H9 (cell line): ENCODE results near the gene PDHB. TPM values are rescaled to one million over a fixed set of nuclear protein-coding genes. Genes with fewer than 3 reads are reported as not detected.
A peak's percentile ranks its signal among the peaks of the same experiment; 100 is the strongest.

ENCODE experiments used
- DNase-seq: peaks from one replicate; pipeline ENCODE4 v3.0.0-alpha.2; 2017
- H2AFZ ChIP-seq: one replicate; pipeline ENCODE4 v1.6.1; 2013; ENCODE audit warnings: mild to moderate bottlenecking, low read length, control low read depth, moderate library complexity
- H2AK5ac ChIP-seq: 2 replicates; pipeline ENCODE4 v1.6.1; 2013; ENCODE audit warnings: low read length, control low read depth, mixed read lengths; ENCODE audit not compliant: insufficient read length
- H2BK120ac ChIP-seq: one replicate; pipeline ENCODE4 v1.6.1; 2013; ENCODE audit warnings: low read depth, mild to moderate bottlenecking, low read length, control low read depth, inconsistent platforms; ENCODE audit not compliant: poor library complexity, severe bottlenecking
- H2BK12ac ChIP-seq: 2 replicates; pipeline ENCODE4 v1.6.1; 2013; ENCODE audit warnings: low read length, control low read depth, mixed read lengths, low read depth; ENCODE audit not compliant: insufficient read length
- H2BK15ac ChIP-seq: 2 replicates; pipeline ENCODE4 v1.6.1; 2013; ENCODE audit warnings: low read depth, low read length, control low read depth
- H2BK20ac ChIP-seq: one replicate; pipeline ENCODE4 v1.6.1; 2013; ENCODE audit warnings: low read depth, mild to moderate bottlenecking, low read length, control low read depth, inconsistent platforms; ENCODE audit not compliant: poor library complexity, severe bottlenecking
- H2BK5ac ChIP-seq: 2 replicates; pipeline ENCODE4 v1.6.1; 2013; ENCODE audit warnings: low read length, control low read depth, mixed read lengths; ENCODE audit not compliant: insufficient read length
- H3K14ac ChIP-seq: 2 replicates; pipeline ENCODE4 v1.6.1; 2013; ENCODE audit warnings: low read length, control low read depth; ENCODE audit not compliant: insufficient read depth
- H3K18ac ChIP-seq: 2 replicates; pipeline ENCODE4 v1.6.1; 2013; ENCODE audit warnings: low read depth, mild to moderate bottlenecking, mixed read lengths, low read length, control low read depth; ENCODE audit not compliant: insufficient read length
- H3K23ac ChIP-seq: 2 replicates; pipeline ENCODE4 v1.6.1; 2013; ENCODE audit warnings: low read length, control low read depth, mixed read lengths, low read depth; ENCODE audit not compliant: insufficient read length
- H3K23me2 ChIP-seq: 2 replicates; pipeline ENCODE4 v1.6.1; 2013; ENCODE audit warnings: low read depth, mild to moderate bottlenecking, mixed read lengths, low read length, control low read depth; ENCODE audit not compliant: insufficient read length, poor library complexity, severe bottlenecking
- H3K27ac ChIP-seq: 2 replicates; pipeline ENCODE4 v1.5.1; 2013; ENCODE audit warnings: low read length, control low read depth, mixed read lengths, low read depth; ENCODE audit not compliant: insufficient read length
- H3K27me3 ChIP-seq: 2 replicates; pipeline ENCODE4 v1.6.1; 2013; ENCODE audit warnings: low read length, control low read depth, inconsistent platforms; ENCODE audit not compliant: insufficient read depth
- H3K4ac ChIP-seq: 2 replicates; pipeline ENCODE4 v1.6.1; 2013; ENCODE audit warnings: low read depth, mild to moderate bottlenecking, control low read depth, inconsistent platforms, low read length, moderate library complexity
- H3K4me1 ChIP-seq: 2 replicates; pipeline ENCODE4 v1.6.1; 2013; ENCODE audit warnings: low read length, control low read depth, inconsistent platforms; ENCODE audit not compliant: insufficient read depth
- H3K4me2 ChIP-seq: 2 replicates; pipeline ENCODE4 v1.6.1; 2013; ENCODE audit warnings: low read length, control low read depth, mixed read lengths; ENCODE audit not compliant: insufficient read length, insufficient read depth
- H3K56ac ChIP-seq: 2 replicates; pipeline ENCODE4 v1.6.1; 2013; ENCODE audit warnings: low read depth, mild to moderate bottlenecking, mixed read lengths, low read length, control low read depth; ENCODE audit not compliant: insufficient read length
- H3K79me1 ChIP-seq: 2 replicates; pipeline ENCODE4 v1.6.1; 2013; ENCODE audit warnings: low read depth, mild to moderate bottlenecking, moderate library complexity, low read length, control low read depth, inconsistent platforms; ENCODE audit not compliant: insufficient read depth, poor library complexity, severe bottlenecking
- H3K79me2 ChIP-seq: 2 replicates; pipeline ENCODE4 v1.6.1; 2013; ENCODE audit warnings: low read length, control low read depth, inconsistent platforms; ENCODE audit not compliant: insufficient read depth
- H3K9ac ChIP-seq: 2 replicates; pipeline ENCODE4 v1.6.1; 2013; ENCODE audit warnings: low read length, control low read depth, mixed read lengths; ENCODE audit not compliant: insufficient read length; ENCODE audit errors: extremely low read depth
- H3K9me3 ChIP-seq: one replicate; pipeline ENCODE4 v1.6.1; 2013; ENCODE audit warnings: low read depth, low read length, inconsistent platforms; ENCODE audit not compliant: control insufficient read depth
- H3T11ph ChIP-seq: one replicate; pipeline ENCODE4 v1.6.1; 2013; ENCODE audit warnings: mild to moderate bottlenecking, low read length, control low read depth, inconsistent platforms
- H4K20me1 ChIP-seq: one replicate; pipeline ENCODE4 v1.6.1; 2013; ENCODE audit not compliant: control insufficient read depth, insufficient read length, insufficient read depth
- H4K5ac ChIP-seq: 2 replicates; pipeline ENCODE4 v1.6.1; 2013; ENCODE audit warnings: low read depth, mild to moderate bottlenecking, mixed read lengths, low read length, control low read depth; ENCODE audit not compliant: insufficient read length
- H4K8ac ChIP-seq: replicated peaks from 2 replicates; pipeline ENCODE4 v1.6.1; 2013; ENCODE audit warnings: low read length, control low read depth, mixed read lengths, low read depth; ENCODE audit not compliant: insufficient read length
- H4K91ac ChIP-seq: 2 replicates; pipeline ENCODE4 v1.6.1; 2013; ENCODE audit warnings: low read depth, mild to moderate bottlenecking, moderate library complexity, mixed read lengths, low read length, control low read depth; ENCODE audit not compliant: insufficient read length
- H3K27ac Mint-ChIP-seq, 3 experiments: 2 replicates in 2 of 3; 3 replicates in 1 of 3; pipeline ENCODE4 v1.8.0; 2020 to 2021; ENCODE audit warnings: mixed read lengths in 3 of 3, mild to moderate bottlenecking in 1 of 3, moderate library complexity in 1 of 3
- H3K27me3 Mint-ChIP-seq: 2 replicates; pipeline ENCODE4 v1.8.0; 2021; ENCODE audit warnings: low read depth, mild to moderate bottlenecking, moderate library complexity, mixed read lengths
- H3K36me3 Mint-ChIP-seq, 3 experiments: 2 replicates in 2 of 3; 3 replicates in 1 of 3; pipeline ENCODE4 v1.8.0; 2020 to 2021; ENCODE audit warnings: low read depth in 3 of 3, mixed read lengths in 3 of 3; ENCODE audit not compliant: insufficient read depth in 1 of 3
- H3K4me1 Mint-ChIP-seq, 2 experiments: 2 replicates each; pipeline ENCODE4 v1.8.0; 2020; ENCODE audit warnings: mixed read lengths in 2 of 2
- H3K4me3 Mint-ChIP-seq, 2 experiments: 2 replicates in 1 of 2; 3 replicates in 1 of 2; pipeline ENCODE4 v1.8.0; 2020 to 2021; ENCODE audit warnings: mild to moderate bottlenecking in 2 of 2, mixed read lengths in 2 of 2, moderate library complexity in 1 of 2
- H3K9me3 Mint-ChIP-seq, 2 experiments: 2 replicates in 1 of 2; 3 replicates in 1 of 2; pipeline ENCODE4 v1.8.0; 2020; ENCODE audit warnings: mild to moderate bottlenecking in 2 of 2, mixed read lengths in 2 of 2, moderate library complexity in 1 of 2
- CTCF ChIP-seq: fragments of 200-600 bp; sonication (generic); conservative IDR thresholded peaks from 3 replicates; pipeline ENCODE4 v1.8.0; 2021; ENCODE audit warnings: antibody characterized with exemption, mild to moderate bottlenecking
- WGBS: extraction: QIAGEN DNeasy Blood & Tissue Kit; methylation state at CpG from one replicate; pipeline ENCODE4 v1.1.7; 2013; ENCODE audit warnings: missing lambda C conversion rate, low lambda C conversion rate, mixed read lengths; ENCODE audit not compliant: insufficient read length; ENCODE audit errors: extremely low coverage; 5-methylcytosine and 5-hydroxymethylcytosine counted together
- total RNA-seq: library from RNA; stranded (reverse); gene quantifications from 2 replicates; pipeline ENCODE4 v1.2.1, GENCODE V29; 2021

The PDHB gene
- total RNA-seq, 1 experiment from 2014 or later: 132 TPM

- H4K91ac ChIP-seq: no peak overlapping the region
- peak overlapping the region; percentile 92 to 96 for H3K4me3 Mint-ChIP-seq
- no CpG with 5 or more reads among the region's 6 CpGs for WGBS
- peaks cover 1% of the 10 kb centered on the region; the same call in 1 of the 2 replicates for H3K79me2 ChIP-seq
- H2BK120ac ChIP-seq: no peak overlapping the region
- no peak overlapping the region for H2AK5ac ChIP-seq
- H3K27ac ChIP-seq: no peak overlapping the region
- H3K9me3 Mint-ChIP-seq: no peaks in the 10 kb centered on the region
- H3K36me3 Mint-ChIP-seq: peaks cover 41% of the 10 kb centered on the region in 3 experiments
- no peak overlapping the region for H3K23ac ChIP-seq
- H3K79me1 ChIP-seq: no peaks in the 10 kb centered on the region
- no peak overlapping the region for H3K56ac ChIP-seq
- H4K5ac ChIP-seq: no peak overlapping the region
- no peak overlapping the region for H2BK12ac ChIP-seq
- no peak overlapping the region for H4K8ac ChIP-seq
- H2BK15ac ChIP-seq: no peak overlapping the region
- H4K20me1 ChIP-seq: no peaks in the 10 kb centered on the region
- no peaks in the 10 kb centered on the region for H3K23me2 ChIP-seq
- H3K9ac ChIP-seq: peak overlapping the region; percentile 86
- peak overlapping the region; percentile 85 to 99 (median 97); a peak in 6 of 7 replicates for H3K27ac Mint-ChIP-seq
- no peak overlapping the region for H2AFZ ChIP-seq
- no peaks in the 10 kb centered on the region for H3K9me3 ChIP-seq
- no peak overlapping the region for H3T11ph ChIP-seq
- no peak overlapping the region for H3K14ac ChIP-seq
- H2BK20ac ChIP-seq: no peak overlapping the region
- no peak for DNase-seq
- TF ChIP-seq CTCF: no peak
- peaks cover 33 to 38% of the 10 kb centered on the region in 2 experiments for H3K4me1 Mint-ChIP-seq
- H2BK5ac ChIP-seq: no peak overlapping the region
- no peaks in the 10 kb centered on the region; the same call in 1 of the 2 replicates for H3K27me3 Mint-ChIP-seq
- H3K4me2 ChIP-seq: peak overlapping the region; percentile 63
- no peak overlapping the region for H3K4ac ChIP-seq
- no peak overlapping the region for H3K18ac ChIP-seq
- no peaks in the 10 kb centered on the region for H3K27me3 ChIP-seq
- peaks cover 9% of the 10 kb centered on the region; the same call in 1 of the 2 replicates for H3K4me1 ChIP-seq
These were observed 727 bp downstream of the PDHB start for GRCh38 chr3:58432905-58433304.
